ENCODE data around the gene MED13.

- TF ChIP-seq CTCF (IDR thresholded peaks at IDR 0.05 in 2 of 3, conservative IDR thresholded peaks at IDR 0.05 in 1 of 3; ENCODE audit: borderline replicate concordance in 1 of 3, insufficient read depth in 1 of 3, low read depth in 2 of 3, low read length in 2 of 3) (no peak), REST (IDR thresholded peaks at IDR 0.05; ENCODE audit: low read depth) (no peak), RAD21 (IDR thresholded peaks at IDR 0.05; ENCODE audit: low read depth) (no peak), SRF (IDR thresholded peaks at IDR 0.05; ENCODE audit: low read depth) (no peak), SIN3A (IDR thresholded peaks at IDR 0.05; ENCODE audit: low read depth) (no peak), POLR2A (IDR thresholded peaks at IDR 0.05; ENCODE audit: borderline replicate concordance, extremely low read depth, insufficient read depth, insufficient read length) (no peak), ZNF274 (IDR thresholded peaks at IDR 0.05; ENCODE audit: low read depth, low read length) (no peak), JUND (IDR thresholded peaks at IDR 0.05) (no peak), EZH2phosphoT487 (IDR thresholded peaks at IDR 0.05; ENCODE audit: borderline replicate concordance) (no peak), CBX3 (IDR thresholded peaks at IDR 0.05; ENCODE audit: low read depth) (no peak), MAX (IDR thresholded peaks at IDR 0.05) (no peak), POLR2AphosphoS5 (IDR thresholded peaks at IDR 0.05; ENCODE audit: low read depth, low read length) (no peak), ATF3 (IDR thresholded peaks at IDR 0.05) (no peak), EZH2 (IDR thresholded peaks at IDR 0.05) (no peak)
These were observed 26.7 kb upstream of the MED13 start for GRCh38 chr17:62091804-62092203.

Data from HCT116 (cell line).